Stimulated activated effector memory CD8-positive, alpha-beta T cell treated with anti-CD3 and anti-CD28 coated beads, Interleukin-12 subunit alpha, Interleukin-12 subunit beta, amount 100 ng/mL, for 72 hours (primary cell): ENCODE data around the gene SSTR4.

Experiments
- ATAC-seq: fragments of 150-1000 bp; cut with Tn5 transposase; 2 replicates; pipeline ENCODE4 v1.10.0; 2021
- DNase-seq, 2 donors: peaks; one replicate each; pipeline ENCODE4 v3.0.0; 2021 to 2022; ENCODE audit warnings: low spot score in 2 of 2
- H3K27ac Mint-ChIP-seq: one replicate; pipeline ENCODE4 v1.8.0; 2022; ENCODE audit warnings: mild to moderate bottlenecking, mixed read lengths
- H3K36me3 Mint-ChIP-seq: one replicate; pipeline ENCODE4 v1.8.0; 2022; ENCODE audit warnings: mild to moderate bottlenecking, mixed read lengths
- H3K4me1 Mint-ChIP-seq: one replicate; pipeline ENCODE4 v1.8.0; 2022; ENCODE audit warnings: mixed read lengths
- H3K4me3 Mint-ChIP-seq: one replicate; pipeline ENCODE4 v1.8.0; 2022; ENCODE audit warnings: mild to moderate bottlenecking, mixed read lengths
- H3K9me3 Mint-ChIP-seq: one replicate; pipeline ENCODE4 v1.8.0; 2022; ENCODE audit warnings: mixed read lengths

Gene SSTR4

GRCh38 chr20:23027721-23028120 is 7.4 kb upstream of the SSTR4 start:
- Mint-ChIP-seq H3K4me1 (no peaks in the 10 kb centered on the region), H3K4me3 (no peak overlapping the region), H3K36me3 (no peaks in the 10 kb centered on the region), H3K9me3 (no peaks in the 10 kb centered on the region), H3K27ac (no peak overlapping the region)
- ATAC-seq (no peak), DNase-seq (no peak)

- Mint-ChIP-seq H3K27ac (no peak overlapping the region), H3K4me3 (no peak overlapping the region), H3K4me1 (no peaks in the 10 kb centered on the region), H3K36me3 (no peaks in the 10 kb centered on the region), H3K9me3 (no peaks in the 10 kb centered on the region)
- ATAC-seq (no peak), DNase-seq (no peak)
Measured at GRCh38 chr20:23028392-23028791, 6.7 kb upstream of the SSTR4 start.

GRCh38 chr20:23029324-23029723 is 5.8 kb upstream of the SSTR4 start:
- no peak for ATAC-seq
- Mint-ChIP-seq H3K9me3 (no peaks in the 10 kb centered on the region), H3K4me1 (no peaks in the 10 kb centered on the region), H3K4me3 (no peak overlapping the region), H3K27ac (no peak overlapping the region), H3K36me3 (no peaks in the 10 kb centered on the region)
- no peak for DNase-seq

GRCh38 chr20:23031346-23031745 is 3.8 kb upstream of the SSTR4 start:
- Mint-ChIP-seq H3K27ac (no peak overlapping the region), H3K9me3 (no peaks in the 10 kb centered on the region), H3K4me1 (no peaks in the 10 kb centered on the region), H3K36me3 (no peaks in the 10 kb centered on the region), H3K4me3 (no peak overlapping the region)
- DNase-seq (no peak), ATAC-seq (no peak)

- Mint-ChIP-seq H3K4me1 (no peaks in the 10 kb centered on the region), H3K9me3 (no peaks in the 10 kb centered on the region), H3K27ac (no peak overlapping the region), H3K4me3 (no peak overlapping the region), H3K36me3 (no peaks in the 10 kb centered on the region)
- DNase-seq, result no peak
- ATAC-seq, result no peak
Measured at GRCh38 chr20:23032056-23032749, 2.9 kb upstream of the SSTR4 start.

GRCh38 chr20:23032750-23033078 is 2.4 kb upstream of the SSTR4 start:
- Mint-ChIP-seq H3K4me1 (no peaks in the 10 kb centered on the region), H3K4me3 (no peak overlapping the region), H3K27ac (no peak overlapping the region), H3K36me3 (no peaks in the 10 kb centered on the region), H3K9me3 (no peaks in the 10 kb centered on the region)
- DNase-seq (no peak), ATAC-seq (no peak)

GRCh38 chr20:23033918-23034317 is 1.2 kb upstream of the SSTR4 start:
- no peaks in the 10 kb centered on the region for H3K9me3 Mint-ChIP-seq
- no peak for ATAC-seq
- H3K4me3 Mint-ChIP-seq, result no peak overlapping the region
- no peaks in the 10 kb centered on the region for H3K4me1 Mint-ChIP-seq
- no peak for DNase-seq
- H3K36me3 Mint-ChIP-seq, result no peaks in the 10 kb centered on the region
- no peak overlapping the region for H3K27ac Mint-ChIP-seq

- ATAC-seq (no peak), DNase-seq (no peak)
- H3K4me3 Mint-ChIP-seq, result no peak overlapping the region
- H3K9me3 Mint-ChIP-seq, result no peaks in the 10 kb centered on the region
- H3K27ac Mint-ChIP-seq, result no peak overlapping the region
- no peaks in the 10 kb centered on the region for H3K36me3 Mint-ChIP-seq
- no peaks in the 10 kb centered on the region for H3K4me1 Mint-ChIP-seq
Measured at GRCh38 chr20:23035731-23036130, 619 bp downstream of the SSTR4 start.

- Mint-ChIP-seq H3K27ac (no peak overlapping the region), H3K4me3 (no peak overlapping the region), H3K36me3 (no peaks in the 10 kb centered on the region), H3K9me3 (no peaks in the 10 kb centered on the region), H3K4me1 (no peaks in the 10 kb centered on the region)
- ATAC-seq (no peak), DNase-seq (no peak)
Measured at GRCh38 chr20:23036371-23036770, 1.3 kb downstream of the SSTR4 start.

- no peak for DNase-seq
- H3K36me3 Mint-ChIP-seq, result no peaks in the 10 kb centered on the region
- H3K27ac Mint-ChIP-seq, result no peak overlapping the region
- H3K4me1 Mint-ChIP-seq, result no peaks in the 10 kb centered on the region
- no peak for ATAC-seq
- no peaks in the 10 kb centered on the region for H3K9me3 Mint-ChIP-seq
- no peak overlapping the region for H3K4me3 Mint-ChIP-seq
Measured at GRCh38 chr20:23037017-23037481, 1.9 kb downstream of the SSTR4 start.

GRCh38 chr20:23039136-23039875 is 4.2 kb downstream of the SSTR4 start:
- no peak for ATAC-seq
- no peak for DNase-seq
- H3K27ac Mint-ChIP-seq, result no peak overlapping the region
- no peaks in the 10 kb centered on the region for H3K36me3 Mint-ChIP-seq
- H3K9me3 Mint-ChIP-seq, result no peaks in the 10 kb centered on the region
- H3K4me3 Mint-ChIP-seq, result no peak overlapping the region
- no peaks in the 10 kb centered on the region for H3K4me1 Mint-ChIP-seq

- Mint-ChIP-seq H3K36me3 (no peaks in the 10 kb centered on the region), H3K9me3 (no peaks in the 10 kb centered on the region), H3K27ac (no peak overlapping the region), H3K4me1 (no peaks in the 10 kb centered on the region), H3K4me3 (no peak overlapping the region)
- ATAC-seq (no peak), DNase-seq (no peak)
Measured at GRCh38 chr20:23039885-23040508, 4.9 kb downstream of the SSTR4 start.

GRCh38 chr20:23042270-23042669 is 7.2 kb downstream of the SSTR4 start:
- DNase-seq (no peak), ATAC-seq (no peak)
- H3K27ac Mint-ChIP-seq, result no peak overlapping the region
- no peaks in the 10 kb centered on the region for H3K4me1 Mint-ChIP-seq
- H3K36me3 Mint-ChIP-seq, result peaks cover 5% of the 10 kb centered on the region
- no peak overlapping the region for H3K4me3 Mint-ChIP-seq
- H3K9me3 Mint-ChIP-seq, result no peaks in the 10 kb centered on the region

GRCh38 chr20:23043376-23043775 is 8.3 kb downstream of the SSTR4 start:
- Mint-ChIP-seq H3K4me1 (no peaks in the 10 kb centered on the region), H3K4me3 (no peak overlapping the region), H3K27ac (no peak overlapping the region), H3K36me3 (peaks cover 6% of the 10 kb centered on the region), H3K9me3 (no peaks in the 10 kb centered on the region)
- ATAC-seq (no peak), DNase-seq (no peak)

- ATAC-seq, result no peak
- no peak for DNase-seq
- H3K36me3 Mint-ChIP-seq, result peaks cover 6% of the 10 kb centered on the region
- no peak overlapping the region for H3K27ac Mint-ChIP-seq
- H3K4me3 Mint-ChIP-seq, result no peak overlapping the region
- H3K4me1 Mint-ChIP-seq, result peaks cover 5% of the 10 kb centered on the region
- no peaks in the 10 kb centered on the region for H3K9me3 Mint-ChIP-seq
Measured at GRCh38 chr20:23046431-23046830, 11.3 kb downstream of the SSTR4 start.
